ENCODE measurements around the gene GRK5.

The GRK5 gene

DNA sequence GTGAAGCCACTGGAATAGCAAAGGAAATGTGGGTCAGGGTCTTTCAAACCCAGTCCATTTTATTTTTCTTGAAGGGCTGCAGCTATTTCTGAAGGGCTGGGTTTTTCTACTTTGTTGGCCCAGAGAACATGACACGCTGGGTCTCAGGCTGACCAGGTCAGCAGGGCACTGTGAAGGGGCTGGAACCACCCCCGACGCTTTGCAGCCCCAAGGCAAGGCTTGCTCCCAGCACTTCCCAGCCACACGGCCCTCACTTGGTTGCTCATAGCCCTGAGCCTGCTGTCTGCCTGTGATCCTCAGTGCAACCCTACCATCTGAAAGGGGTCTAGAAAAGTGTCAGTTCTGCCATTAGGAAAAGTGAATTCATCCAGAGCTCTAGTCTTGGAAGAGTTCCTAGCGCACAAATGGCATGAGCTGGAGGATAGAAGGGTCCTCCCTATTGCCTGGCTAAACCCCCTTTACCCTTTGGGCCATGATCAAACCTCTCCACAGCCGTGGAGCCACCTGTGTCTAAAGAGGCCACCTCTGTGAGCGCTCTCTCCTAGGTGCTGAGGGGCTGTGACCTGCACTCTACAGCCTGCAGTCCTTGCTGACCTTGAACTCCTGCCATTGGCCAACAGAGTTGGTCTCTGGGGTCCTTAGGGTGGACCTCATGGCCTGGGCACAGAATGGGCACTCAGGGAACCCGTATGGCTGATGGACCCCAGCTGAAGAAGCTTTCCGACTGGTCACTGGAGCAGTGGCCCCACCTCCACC lies 203.2 kb downstream of the GRK5 start:
- no peak for DNase-seq

DNA sequence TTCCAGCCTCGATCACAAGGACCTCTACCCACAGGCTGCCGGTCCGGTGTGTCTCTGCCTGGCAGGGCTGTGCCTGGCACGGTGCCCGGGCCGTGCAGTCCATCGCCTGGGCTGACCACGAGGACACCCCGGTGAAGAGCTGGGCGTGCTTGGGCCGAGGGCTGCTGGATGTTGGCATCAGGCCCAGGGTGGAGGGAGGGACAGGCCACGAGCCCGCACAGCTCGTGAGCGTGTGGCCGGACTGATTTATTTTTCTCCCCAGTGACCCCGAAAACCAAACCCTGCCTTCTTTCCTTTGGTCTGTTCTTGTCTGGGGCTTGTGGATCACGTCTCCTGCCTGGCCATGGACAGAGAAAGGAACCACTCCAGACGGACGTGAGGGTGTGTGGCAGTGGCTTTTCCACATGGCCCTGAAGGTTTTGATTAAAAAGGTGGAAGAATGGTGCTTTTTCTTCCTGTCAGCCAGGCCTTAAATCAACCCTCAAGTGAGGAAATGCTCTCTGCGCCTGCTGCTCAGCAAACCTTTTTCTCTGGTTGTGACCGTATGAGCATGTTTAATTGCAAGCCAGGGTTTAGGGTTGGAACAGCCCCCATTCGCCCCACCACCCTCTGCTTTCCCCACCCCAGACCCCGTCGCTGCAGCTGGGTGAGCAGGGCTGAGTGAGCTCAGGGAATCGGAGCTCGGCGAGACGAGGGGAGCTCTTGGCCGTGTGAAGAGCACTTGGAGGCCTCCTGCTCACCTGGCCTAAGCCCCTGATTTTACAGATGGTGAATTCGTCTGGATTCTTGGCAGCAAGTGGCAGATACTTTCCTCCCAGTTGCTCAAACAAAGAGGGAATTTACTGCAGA lies 205.1 kb downstream of the GRK5 start:
- DNase-seq = no peak

DNA sequence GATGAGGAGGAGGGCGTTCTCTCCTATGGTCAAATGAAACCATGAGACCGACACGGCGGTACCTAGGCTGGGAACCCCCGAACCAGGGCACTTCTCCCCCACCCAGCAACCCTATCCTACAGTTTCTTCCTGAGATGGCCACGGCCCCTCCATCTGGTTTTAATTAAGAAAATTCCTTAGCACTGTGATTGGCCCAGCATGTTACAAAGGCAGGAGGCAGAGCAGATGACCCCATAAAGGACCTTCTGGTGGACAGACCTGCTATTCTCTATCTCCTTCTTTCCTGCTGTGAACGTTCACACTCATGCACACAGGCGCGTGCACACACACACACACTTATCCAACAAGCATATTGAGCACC lies 205.7 kb downstream of the GRK5 start:
- DNase-seq = no peak

DNA sequence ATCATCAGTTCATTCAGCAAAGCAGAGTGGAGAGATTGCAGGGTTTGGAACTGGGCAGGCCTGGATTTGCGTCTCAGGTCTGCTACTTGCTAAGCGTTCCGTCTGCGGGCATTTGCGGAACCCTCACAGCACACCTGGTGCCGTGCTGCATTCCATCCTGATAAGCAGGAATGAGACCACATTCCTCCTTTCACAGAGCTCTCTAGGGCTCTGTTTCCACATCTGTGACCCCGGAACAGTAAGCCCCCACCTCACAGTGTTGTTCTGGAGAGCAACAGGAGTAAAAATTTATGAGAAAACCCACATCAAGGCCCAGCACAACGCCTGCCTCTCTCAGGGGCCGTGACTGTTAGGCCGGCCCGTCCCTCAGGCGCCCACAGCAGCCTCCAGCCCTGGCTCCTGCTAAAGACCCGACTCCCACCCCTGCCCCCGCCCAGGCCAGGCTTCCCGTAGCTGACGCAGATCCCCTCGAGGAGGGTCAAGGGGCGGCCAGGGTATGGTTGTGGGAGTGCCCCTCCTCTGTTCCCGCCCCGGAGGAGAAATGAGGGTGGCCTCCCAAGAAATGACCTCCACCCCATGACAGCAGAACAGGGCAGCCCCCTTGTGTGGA lies 206.2 kb downstream of the GRK5 start:
- DNase-seq = no peak

DNA sequence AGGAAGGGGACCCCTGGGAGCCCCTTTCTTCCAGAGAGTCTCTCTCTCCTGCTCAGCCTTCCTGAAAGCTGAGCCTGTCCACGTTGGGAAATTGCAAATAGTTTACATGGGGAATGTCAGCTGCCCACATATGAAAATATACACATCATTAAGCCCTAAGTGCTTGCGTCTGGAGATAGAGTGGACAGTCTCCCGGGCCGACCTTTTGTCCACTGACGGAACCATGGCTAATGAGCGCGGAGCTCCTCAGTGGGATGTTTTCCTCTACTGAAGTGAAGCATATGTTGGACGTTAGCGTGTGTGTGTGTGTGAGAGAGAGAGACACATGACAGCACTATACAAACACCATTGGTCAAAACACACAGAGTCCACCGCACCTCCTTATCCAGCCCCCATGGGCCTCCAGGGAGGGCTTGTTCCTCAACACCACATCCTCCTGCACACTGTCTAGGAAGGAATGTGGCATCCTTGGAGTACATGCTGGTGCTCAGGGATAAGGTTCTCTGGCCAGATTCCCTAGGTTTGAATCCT lies 206.8 kb downstream of the GRK5 start:
- DNase-seq = no peak

DNA sequence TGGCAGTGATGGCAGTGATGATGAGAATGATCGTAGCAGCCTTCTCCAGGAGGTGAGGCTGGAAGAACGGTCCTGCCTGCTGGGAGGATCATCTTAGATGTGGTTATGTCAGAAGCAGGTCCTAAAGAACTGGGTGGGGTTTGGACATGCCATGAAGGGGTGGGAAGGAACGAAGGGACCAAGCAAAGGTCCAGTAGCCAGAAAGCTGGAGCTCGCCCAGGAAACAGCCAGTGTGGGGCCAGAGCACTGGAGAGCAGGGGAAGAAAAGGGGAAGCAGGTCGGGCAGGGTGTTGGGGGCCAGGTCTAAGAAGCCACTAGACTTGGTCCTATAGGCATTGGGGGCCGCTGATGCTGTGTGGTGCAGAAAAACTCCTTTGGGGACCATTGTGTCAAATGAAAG lies 207.8 kb downstream of the GRK5 start:
- DNase-seq = no peak

DNA sequence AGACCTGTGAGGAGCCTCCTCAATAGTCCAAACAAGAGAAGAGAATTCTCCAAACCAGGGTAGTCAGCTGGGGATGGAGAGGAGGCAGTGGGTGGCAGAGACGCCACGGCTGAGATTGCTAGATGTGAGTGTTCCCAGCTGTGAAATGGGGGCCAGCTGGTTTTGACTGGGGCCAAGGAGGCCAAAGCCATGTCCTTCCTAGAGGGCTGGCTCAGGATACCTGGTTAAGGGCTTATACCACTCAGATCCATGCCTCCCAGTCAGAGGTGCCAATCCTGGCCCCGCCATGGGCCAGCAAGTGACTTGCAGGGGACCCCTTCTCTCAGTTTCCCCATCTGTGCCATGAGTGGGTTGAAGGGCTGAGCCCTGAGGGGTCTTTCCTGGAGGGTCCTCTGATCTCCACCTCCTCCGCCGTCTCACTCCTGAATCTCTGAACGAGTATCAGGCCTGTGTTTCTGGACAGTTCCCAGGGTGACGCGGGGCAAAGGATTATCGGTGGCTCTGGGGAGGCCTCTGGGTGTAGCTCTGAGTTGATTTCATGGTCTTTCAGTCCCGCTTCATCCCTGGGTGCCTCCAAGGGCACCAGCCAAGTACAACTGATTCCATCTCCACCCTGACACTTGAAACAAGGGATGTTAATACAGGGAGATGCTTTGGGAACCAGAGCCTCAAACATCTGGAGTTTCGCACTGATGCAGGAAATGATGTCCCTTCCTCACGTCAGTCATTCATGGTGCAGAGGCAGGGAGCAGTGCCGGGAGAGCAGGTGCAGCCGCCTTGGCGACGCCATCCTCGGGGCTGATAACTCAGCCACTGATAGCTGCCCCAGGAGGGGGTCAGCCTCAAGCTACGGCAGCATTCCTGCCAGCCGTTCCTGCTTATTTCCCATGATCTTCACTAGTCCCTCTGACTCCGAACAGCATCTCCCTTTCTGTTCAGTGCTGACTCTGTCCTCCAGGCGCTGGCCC lies 208.4 kb downstream of the GRK5 start:
- no peak for DNase-seq

DNA sequence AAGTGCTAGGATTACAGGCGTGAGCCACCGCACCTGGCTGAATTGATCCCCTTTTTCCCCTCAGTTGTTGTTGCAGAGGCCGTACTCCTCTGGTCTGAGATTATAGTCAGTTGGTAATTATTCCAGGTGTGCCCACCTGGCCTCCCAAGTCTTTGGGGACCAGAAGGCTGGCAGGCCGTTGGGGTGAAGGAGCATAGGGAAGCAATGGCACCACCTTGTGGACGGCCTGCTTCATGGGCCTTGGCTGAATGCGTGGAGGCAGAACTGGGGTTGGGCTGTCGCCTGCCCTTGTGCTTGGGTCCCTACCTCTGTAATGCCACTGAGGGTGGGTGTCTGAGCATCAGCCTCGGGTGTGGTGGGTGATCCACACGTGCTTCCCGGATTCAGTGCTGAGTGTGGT lies 209.5 kb downstream of the GRK5 start:
- DNase-seq = no peak

DNA sequence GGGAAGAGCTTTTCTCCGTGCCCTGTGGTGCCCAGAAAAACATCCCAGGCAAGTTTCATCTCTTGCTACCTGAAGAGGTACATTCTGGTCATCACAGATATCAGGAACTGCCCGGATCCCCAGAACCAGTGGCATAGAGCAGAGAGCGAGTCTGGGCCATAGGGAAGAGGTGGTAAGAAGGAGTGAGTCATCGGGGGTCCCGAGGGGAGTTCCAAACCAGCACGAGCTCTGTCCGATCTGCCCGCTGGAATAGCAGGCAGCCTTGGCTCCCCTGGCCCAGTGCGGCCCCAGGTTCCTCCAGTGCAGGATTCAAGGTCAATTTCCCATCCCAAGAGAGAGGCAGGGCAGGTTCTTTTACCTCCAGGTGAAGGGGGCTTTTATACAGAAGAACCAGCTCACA lies 210.5 kb downstream of the GRK5 start:
- DNase-seq = no peak

DNA sequence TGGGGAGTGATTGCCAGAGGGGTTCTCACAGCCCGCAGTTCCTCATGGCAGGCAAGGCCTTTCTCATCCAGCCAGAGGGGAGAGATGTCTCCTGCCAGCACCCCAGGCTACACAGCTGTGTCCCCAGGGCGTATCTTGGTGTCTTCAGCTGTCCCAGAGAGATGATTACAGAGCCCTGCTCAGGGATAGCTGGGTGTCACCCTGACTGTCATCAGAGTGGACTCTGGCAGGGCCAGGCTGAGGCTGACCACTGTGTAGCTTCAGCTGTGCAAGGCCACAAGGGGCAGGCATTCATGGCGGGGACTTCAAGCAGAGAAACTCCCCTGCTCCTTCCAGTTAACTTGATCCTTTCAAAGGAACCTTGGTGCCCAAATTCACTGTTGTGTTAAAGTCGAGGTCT lies 211.0 kb downstream of the GRK5 start:
- DNase-seq = no peak

DNA sequence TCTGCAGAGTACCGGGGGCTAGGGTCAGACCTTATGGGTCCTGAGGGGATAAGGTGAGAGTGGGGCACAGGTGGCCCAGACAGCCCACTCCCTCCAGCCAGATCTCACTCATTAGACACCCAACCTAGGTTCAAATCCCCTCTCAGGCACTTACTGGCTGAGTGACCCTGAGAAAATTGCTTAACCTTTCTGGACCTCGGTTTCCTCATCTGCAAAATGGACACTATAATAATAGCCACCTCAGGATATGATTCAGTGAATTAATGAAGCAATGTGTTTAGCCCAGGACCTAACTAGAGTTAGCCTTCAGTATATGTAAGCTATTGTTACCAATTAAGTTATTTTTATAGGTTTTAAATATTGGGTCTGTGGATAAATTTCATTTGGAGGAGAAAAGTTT lies 212.6 kb downstream of the GRK5 start:
- no peak for DNase-seq

DNA sequence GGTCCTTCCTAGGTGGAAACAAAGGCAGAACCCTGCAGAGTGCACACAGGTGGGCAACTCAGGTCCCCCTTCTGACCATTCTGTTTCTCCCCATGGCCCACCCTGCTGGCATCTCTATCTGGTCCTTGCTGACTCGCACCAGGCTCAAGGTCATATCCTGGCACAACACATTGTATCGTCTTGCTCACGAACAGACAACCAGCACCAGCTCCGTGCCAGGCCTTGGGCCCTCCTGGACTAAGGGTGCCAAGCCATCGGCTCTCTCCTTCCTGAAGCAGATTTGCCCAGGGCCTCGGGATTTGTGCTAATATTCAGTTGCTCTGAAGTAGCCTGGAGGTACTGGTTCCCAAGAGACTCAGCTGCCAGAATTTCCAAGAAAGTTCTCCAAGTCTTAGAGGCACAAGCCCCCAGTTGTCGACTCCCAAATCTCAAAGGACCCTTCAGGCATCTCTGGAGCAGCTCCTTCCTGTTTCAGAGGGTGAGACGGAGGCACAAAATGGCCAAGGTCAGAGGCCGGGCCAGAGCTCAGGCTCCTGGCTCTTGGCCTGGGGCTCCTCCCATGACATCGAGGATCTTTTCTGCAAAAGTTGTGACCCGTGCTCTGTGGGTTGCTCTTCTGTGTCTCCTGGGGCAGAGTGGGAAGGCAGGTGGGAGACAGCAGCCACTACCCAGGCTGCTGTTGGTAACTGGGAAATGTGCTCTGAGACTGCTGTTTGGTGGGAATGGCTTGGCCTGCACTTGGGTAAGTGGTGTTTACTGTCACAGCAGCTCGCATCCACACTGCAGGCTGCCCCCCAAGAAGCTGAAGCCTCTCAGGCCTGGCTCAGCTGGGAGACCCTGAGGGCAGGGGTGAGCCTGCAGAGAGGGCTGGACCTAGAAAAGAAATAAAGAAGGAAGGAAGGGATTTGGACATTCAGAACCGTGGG lies 213.8 kb downstream of the GRK5 start:
- no peak for DNase-seq

DNA sequence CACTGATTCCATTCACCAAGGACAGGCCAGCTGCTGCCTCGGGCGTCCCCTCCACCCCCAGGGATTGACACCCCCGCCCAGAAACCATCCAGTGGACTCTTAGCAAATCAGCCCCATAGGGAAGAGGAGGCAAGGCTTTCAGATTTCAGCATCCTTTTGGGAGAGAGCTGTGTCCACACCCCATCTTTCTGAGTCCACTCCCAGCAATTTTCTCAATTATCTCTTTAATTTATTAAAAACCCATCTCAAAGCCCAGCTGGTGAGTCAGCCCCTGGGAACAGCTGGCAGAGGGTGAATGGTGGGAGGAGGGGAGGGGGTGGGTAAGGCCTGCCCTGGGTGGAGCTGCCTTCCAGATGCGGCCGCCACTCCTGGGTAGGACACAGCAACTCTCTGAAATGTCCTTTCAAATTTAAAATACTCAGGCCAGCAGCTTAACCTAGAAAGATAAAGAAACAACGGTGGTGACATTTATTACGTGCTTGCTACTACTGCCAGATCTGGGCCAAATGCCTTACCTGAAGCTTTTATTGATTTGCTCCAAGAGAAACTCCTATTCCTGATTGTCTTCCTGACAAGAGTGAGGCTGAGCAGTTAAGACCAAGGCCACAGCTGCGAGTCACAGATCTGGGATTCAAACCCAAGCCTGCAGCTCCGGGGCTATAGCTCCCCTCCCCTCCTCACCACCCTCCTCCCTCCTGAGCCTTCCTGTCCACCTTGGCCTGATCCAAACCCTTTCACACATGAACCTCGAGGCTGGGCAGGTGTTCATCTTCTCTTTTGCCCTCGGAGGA lies 214.7 kb downstream of the GRK5 start:
- no peak for DNase-seq

DNA sequence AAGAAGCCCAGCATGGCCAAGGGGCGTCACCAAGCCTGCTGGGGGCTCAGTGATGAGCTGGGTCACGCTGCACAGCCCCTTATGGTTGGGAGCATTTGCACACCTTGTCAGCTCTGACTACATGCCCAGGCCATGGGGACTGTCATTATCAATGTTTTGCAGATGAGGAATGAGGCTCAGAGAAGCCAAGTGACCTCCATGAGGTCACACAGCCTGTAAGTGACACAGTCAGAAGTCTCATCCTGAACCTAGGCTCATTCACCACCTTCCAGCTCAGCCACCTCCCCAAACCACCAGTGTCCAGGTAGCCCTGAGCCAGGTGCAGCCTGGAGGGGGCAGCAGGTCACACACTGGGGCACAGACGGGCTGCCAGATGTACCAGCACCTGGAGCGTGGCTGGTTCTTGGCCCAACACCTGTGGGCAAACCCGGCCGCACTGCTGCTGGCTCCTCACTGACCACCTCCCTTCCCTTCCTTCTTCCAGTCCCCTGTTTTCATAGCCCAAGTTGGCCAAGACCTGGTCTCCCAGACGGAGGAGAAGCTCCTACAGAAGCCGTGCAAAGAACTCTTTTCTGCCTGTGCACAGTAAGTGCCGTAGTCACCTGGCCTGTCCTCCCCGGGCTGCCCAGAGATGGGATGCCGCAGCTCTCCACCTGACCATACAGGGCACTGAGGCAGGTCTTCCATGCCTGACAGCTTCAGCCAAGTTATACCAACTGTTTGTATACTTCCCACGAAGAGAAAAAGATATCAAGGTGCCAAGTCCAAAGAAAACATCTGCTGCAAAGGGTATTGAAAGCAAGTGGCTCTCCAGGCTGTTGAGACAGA lies 215.5 kb downstream of the GRK5 start:
- no peak for DNase-seq

DNA sequence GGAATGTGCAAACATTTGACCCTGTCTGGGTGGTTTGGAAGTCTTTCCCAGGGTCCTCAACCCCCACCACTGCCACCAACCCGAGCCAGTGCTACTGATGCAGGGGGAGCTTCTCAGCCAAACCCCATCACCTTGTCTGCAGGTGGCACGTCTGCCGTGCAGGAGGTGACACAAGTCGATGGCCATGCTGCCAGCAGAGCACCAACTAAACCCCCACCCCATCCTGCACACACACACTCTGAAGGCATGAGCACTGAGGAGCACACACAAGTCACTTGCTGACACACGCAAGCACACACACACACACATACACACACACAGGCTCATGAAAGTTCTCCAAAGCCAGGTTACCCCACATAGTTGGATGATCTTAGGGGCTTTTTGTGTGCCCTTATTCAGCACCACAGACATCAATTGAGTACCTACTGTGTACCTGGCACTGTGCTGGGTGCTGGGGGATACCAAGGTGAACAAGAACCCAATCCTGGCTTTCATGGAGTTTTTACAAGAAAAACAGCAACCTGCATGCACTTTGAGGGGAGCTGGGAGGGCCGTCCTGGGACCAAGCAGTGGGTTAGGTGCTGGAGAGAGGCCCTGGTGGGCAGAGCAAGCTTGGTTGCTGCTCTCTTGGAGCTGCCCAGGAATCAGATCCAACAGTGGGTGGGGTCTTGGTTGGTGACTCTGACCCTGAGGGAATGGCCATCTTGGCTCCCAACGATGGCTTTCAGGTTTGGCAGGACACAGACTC lies 216.3 kb downstream of the GRK5 start:
- DNase-seq = no peak

DNA sequence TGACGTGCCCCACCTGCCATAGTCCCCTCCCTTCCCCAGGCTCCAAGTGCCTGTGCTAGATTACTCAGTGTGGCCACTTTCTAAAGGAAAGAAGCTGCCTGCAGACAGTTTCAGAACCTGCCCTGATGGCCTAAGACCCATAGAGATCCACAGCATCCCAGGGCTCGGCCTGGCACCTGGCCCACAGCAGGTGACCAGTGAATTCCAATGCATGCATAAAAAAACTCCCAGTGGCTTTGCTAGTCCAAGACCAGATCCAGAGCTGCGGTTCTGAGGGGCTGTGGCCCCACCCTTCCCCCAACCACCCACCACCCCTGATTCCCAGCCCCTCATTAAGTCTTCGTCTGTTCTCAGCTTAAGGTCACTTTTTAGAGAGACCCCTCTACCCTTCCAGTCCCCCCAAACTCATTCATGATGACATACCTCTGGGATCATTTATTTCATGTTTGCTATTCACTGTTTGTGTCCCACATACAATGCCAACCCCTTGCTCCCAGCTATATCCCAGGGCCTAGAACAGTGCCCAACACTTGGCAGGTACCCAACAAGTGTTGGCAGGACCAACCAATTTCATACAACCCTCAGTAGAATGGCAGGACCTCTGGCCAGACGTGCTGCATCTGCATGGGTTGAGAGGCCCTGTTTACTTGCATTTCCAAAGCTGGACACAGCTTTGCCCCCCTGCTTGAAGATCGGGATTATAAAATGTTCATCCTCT lies 217.0 kb downstream of the GRK5 start:
- DNase-seq = no peak

DNA sequence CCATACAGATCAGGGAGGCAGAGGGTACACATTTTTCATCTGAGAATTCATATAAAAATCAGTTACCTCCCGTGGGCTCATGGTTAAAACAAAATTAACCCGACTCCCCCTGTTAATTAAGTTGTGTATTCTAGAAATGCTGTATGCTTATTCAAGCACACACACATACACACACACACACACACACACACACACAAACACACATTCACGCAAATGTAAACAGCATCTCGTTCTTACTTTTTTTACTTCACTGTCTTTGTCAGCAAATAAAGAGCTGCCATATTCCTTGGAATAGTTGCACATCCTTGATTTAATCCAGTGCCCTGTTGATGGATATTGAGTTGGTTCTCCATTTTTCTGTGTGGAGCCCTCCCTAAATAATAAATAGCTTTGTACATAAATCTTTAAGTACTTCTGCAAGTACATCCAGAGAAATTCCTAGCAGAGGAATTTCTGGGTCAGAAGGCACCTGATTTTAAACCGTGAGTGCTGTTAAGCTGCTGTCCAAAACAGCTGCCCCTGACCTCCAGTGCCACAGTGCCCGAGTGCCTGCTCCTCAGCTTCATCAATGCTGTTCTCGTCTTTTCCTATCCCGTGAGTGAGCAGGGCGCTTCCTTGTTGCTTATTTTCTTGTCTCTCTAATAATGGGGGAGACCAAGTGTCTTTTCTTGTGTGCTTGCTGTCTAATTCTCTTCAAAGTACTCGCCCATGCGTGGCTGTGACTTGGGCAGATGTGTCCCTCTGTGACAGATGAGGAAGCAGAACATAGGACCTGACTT lies 217.9 kb downstream of the GRK5 start:
- DNase-seq = no peak

DNA sequence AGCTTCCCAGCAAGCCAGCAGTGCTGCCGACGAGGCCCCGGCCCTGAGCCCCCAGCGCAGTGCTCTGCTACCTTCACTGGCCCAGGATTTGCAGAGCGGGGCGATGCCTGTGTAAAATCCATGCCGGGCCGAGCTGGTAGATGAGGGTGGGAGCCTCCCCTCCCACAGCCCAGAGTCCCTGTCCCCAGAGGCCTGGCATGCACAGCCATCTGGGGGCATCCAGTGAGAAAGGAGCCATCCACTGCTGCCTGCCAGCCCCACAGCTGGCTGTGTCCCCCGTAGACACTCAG lies 218.5 kb downstream of the GRK5 start:
- DNase-seq = no peak

Data from NCI-H774 (cell line).